ENCODE measurements around the gene LRRC8E. TPM values are rescaled to one million over a fixed set of nuclear protein-coding genes. Genes with fewer than 3 reads are reported as not detected.

The LRRC8E gene
- total RNA-seq, 2 donors from 2014 or later: 2.6 to 3.4 TPM

GRCh38 chr19:7924651-7925170 is 36.4 kb downstream of the LRRC8E start:
- 28 to 60% methylated on average over 1 to 33 of the region's 34 CpGs for WGBS, 2 donors

GRCh38 chr19:7925171-7925851 is 37.0 kb downstream of the LRRC8E start:
- intact Hi-C loops (cut with DNase I): no loop called here
- Histone ChIP-seq H3K4me1 (peaks cover 43% of the 10 kb centered on the region), H3K4me3 (peak overlapping the region in 1 of 2 donors; percentile 2), H3K27me3 (no peaks in the 10 kb centered on the region), H3K36me3 (replicated peaks in 1 of 2; ENCODE audit: insufficient read depth in 1 of 2, low read depth in 2 of 2) (no peaks in the 10 kb centered on the region), H3K9me3 (no peaks in the 10 kb centered on the region), H3K27ac (no peak overlapping the region)
- 1% methylated on average over 82 of the region's 98 CpGs; no CpG with 5 or more reads in 1 of the 2 donors for WGBS, 2 donors
- DNase-seq: peak; percentile 61 to 72 (median 63)
- TF ChIP-seq, protein P1, sequence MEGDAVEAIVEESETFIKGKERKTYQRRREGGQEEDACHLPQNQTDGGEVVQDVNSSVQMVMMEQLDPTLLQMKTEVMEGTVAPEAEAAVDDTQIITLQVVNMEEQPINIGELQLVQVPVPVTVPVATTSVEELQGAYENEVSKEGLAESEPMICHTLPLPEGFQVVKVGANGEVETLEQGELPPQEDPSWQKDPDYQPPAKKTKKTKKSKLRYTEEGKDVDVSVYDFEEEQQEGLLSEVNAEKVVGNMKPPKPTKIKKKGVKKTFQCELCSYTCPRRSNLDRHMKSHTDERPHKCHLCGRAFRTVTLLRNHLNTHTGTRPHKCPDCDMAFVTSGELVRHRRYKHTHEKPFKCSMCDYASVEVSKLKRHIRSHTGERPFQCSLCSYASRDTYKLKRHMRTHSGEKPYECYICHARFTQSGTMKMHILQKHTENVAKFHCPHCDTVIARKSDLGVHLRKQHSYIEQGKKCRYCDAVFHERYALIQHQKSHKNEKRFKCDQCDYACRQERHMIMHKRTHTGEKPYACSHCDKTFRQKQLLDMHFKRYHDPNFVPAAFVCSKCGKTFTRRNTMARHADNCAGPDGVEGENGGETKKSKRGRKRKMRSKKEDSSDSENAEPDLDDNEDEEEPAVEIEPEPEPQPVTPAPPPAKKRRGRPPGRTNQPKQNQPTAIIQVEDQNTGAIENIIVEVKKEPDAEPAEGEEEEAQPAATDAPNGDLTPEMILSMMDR (IDR thresholded peaks at IDR 0.05): peak; percentile 56 to 77 (median 63)
- no peak for TF ChIP-seq POLR2A (IDR thresholded peaks at IDR 0.05)
- no peak for ATAC-seq

More at GRCh38 chr19:7924651-7925170, 36.4 kb downstream of the LRRC8E start:
- no peaks in the 10 kb centered on the region for H3K9me3 ChIP-seq
- no peak overlapping the region for H3K27ac ChIP-seq
- H3K27me3 ChIP-seq: no peaks in the 10 kb centered on the region
- TF ChIP-seq POLR2A (IDR thresholded peaks at IDR 0.05): no peak
- TF ChIP-seq, protein P1 (IDR thresholded peaks at IDR 0.05): no peak
- intact Hi-C loops (cut with DNase I): no loop called here
- peaks cover 46% of the 10 kb centered on the region for H3K4me1 ChIP-seq
- no peaks in the 10 kb centered on the region for H3K36me3 ChIP-seq (replicated peaks in 1 of 2; ENCODE audit: insufficient read depth in 1 of 2, low read depth in 2 of 2)
- no peak for DNase-seq
- no peak for ATAC-seq
- no peak overlapping the region for H3K4me3 ChIP-seq

GRCh38 chr19:7926021-7926726 is 37.9 kb downstream of the LRRC8E start, which contains the start of gene CTXN1:
Gene CTXN1, minus strand, starts transcription at chr19:7926135. Its CDS starts 597 bp downstream, at chr19:7925538.
- Histone ChIP-seq H3K27ac (no peak within 1 kb of the TSS), H3K4me1 (peaks cover 39% of the 10 kb centered on the region)

GRCh38 chr19:7926727-7927604 is 38.7 kb downstream of the LRRC8E start:
- peak in 2 of 4 donors; percentile 18 to 24 for DNase-seq
- TF ChIP-seq POLR2A (IDR thresholded peaks at IDR 0.05): no peak
- TF ChIP-seq, protein P1 (IDR thresholded peaks at IDR 0.05): no peak
- no peak overlapping the region for H3K4me3 ChIP-seq
- WGBS, 2 donors: 75 to 76% methylated on average over 9 to 29 of the region's 32 CpGs
- no peaks in the 10 kb centered on the region for H3K27me3 ChIP-seq
- intact Hi-C loops (cut with DNase I): no loop called here
- H3K27ac ChIP-seq: no peak overlapping the region
- no peaks in the 10 kb centered on the region for H3K9me3 ChIP-seq
- H3K36me3 ChIP-seq (replicated peaks in 1 of 2; ENCODE audit: insufficient read depth in 1 of 2, low read depth in 2 of 2): peaks cover 0 to 1% of the 10 kb centered on the region in 2 donors
- ATAC-seq: no peak
- peaks cover 31% of the 10 kb centered on the region for H3K4me1 ChIP-seq

More at GRCh38 chr19:7926021-7926726, 37.9 kb downstream of the LRRC8E start, which contains the start of gene CTXN1:
- DNase-seq: peak; percentile 59 to 80 (median 72)
- ATAC-seq: peak; percentile 65
- WGBS, 2 donors: 10 to 39% methylated on average over 12 to 51 of the region's 65 CpGs
- no peaks in the 10 kb centered on the region for H3K27me3 ChIP-seq
- H3K36me3 ChIP-seq (replicated peaks in 1 of 2; ENCODE audit: insufficient read depth in 1 of 2, low read depth in 2 of 2): peaks cover 0 to under 1% of the 10 kb centered on the region in 2 donors
- H3K9me3 ChIP-seq: no peaks in the 10 kb centered on the region
- intact Hi-C loops (cut with DNase I): no loop called here
- H3K4me3 ChIP-seq: peak within 1 kb of the TSS in 1 of 2 donors; percentile 2
- no peak for TF ChIP-seq POLR2A (IDR thresholded peaks at IDR 0.05)
- TF ChIP-seq, protein P1 (IDR thresholded peaks at IDR 0.05): peak in 1 of 7 experiments; percentile 6

All from body of pancreas (tissue), 4 donors.